Karpas-422 (cell line): ENCODE data around the gene ITGAD. TPM values are rescaled to one million over a fixed set of nuclear protein-coding genes. Genes with fewer than 3 reads are reported as not detected.

Experiments used
- DNase-seq: peaks from one replicate; pipeline ENCODE4 v3.0.0-alpha.2; 2015
- H2AFZ ChIP-seq: fragments of 200-600 bp; sonication (generic); 2 replicates; pipeline ENCODE4 v1.6.1; 2014; ENCODE audit warnings: antibody characterized with exemption, low read length, mixed read lengths
- H3K27ac ChIP-seq: fragments of 200-600 bp; sonication (generic); 2 replicates; pipeline ENCODE4 v1.5.1; 2014; ENCODE audit warnings: mild to moderate bottlenecking, low read length, moderate library complexity
- H3K27me3 ChIP-seq: fragments of 200-600 bp; sonication (generic); 2 replicates; pipeline ENCODE4 v1.6.1; 2014; ENCODE audit warnings: low read length, mixed read lengths
- H3K36me3 ChIP-seq: fragments of 200-600 bp; sonication (generic); 2 replicates; pipeline ENCODE4 v1.6.1; 2014; ENCODE audit warnings: low read length, mixed read lengths; ENCODE audit not compliant: insufficient read depth
- H3K4me1 ChIP-seq: fragments of 200-600 bp; sonication (generic); 2 replicates; pipeline ENCODE4 v1.6.1; 2014; ENCODE audit warnings: mild to moderate bottlenecking, low read length, mixed read lengths
- H3K4me2 ChIP-seq: fragments of 200-600 bp; sonication (generic); 2 replicates; pipeline ENCODE4 v1.6.1; 2014; ENCODE audit warnings: low read length, low read depth, mild to moderate bottlenecking; ENCODE audit not compliant: poor library complexity, severe bottlenecking
- H3K4me3 ChIP-seq: fragments of 200-600 bp; sonication (generic); 2 replicates; pipeline ENCODE4 v1.5.1; 2014; ENCODE audit warnings: mild to moderate bottlenecking, antibody characterized with exemption, low read length, mixed read lengths
- H3K79me2 ChIP-seq: fragments of 200-600 bp; sonication (generic); 2 replicates; pipeline ENCODE4 v1.6.1; 2014; ENCODE audit warnings: mild to moderate bottlenecking, low read length, mixed read lengths
- H3K9ac ChIP-seq: fragments of 200-600 bp; sonication (generic); 2 replicates; pipeline ENCODE4 v1.6.0; 2014; ENCODE audit warnings: low read length
- H3K9me2 ChIP-seq: fragments of 200-600 bp; sonication (generic), shearing (Covaris generic); replicated peaks from 2 replicates; pipeline ENCODE4 v1.6.0; 2014; ENCODE audit warnings: mild to moderate bottlenecking, low read length, moderate library complexity; ENCODE audit not compliant: insufficient read depth
- H3K9me3 ChIP-seq: fragments of 300-700, 200-600 bp; sonication (generic); 2 replicates; pipeline ENCODE4 v1.6.1; 2014; ENCODE audit warnings: low read length, mixed read lengths
- H4K20me1 ChIP-seq: fragments of 200-600 bp; sonication (generic); 2 replicates; pipeline ENCODE4 v1.6.1; 2014; ENCODE audit warnings: mild to moderate bottlenecking, antibody characterized with exemption, low read length, low read depth; ENCODE audit not compliant: insufficient read depth
- total RNA-seq: library from RNA; depleted of rRNA; stranded (reverse); fragments of >200 nt; shearing (Covaris generic); gene quantifications from 2 replicates; pipeline ENCODE4 v1.2.3, GENCODE V29; 2014; ENCODE audit warnings: low replicate concordance; rRNA removed

The ITGAD gene
- total RNA-seq, 1 experiment from 2014 or later, result not detected

DNA sequence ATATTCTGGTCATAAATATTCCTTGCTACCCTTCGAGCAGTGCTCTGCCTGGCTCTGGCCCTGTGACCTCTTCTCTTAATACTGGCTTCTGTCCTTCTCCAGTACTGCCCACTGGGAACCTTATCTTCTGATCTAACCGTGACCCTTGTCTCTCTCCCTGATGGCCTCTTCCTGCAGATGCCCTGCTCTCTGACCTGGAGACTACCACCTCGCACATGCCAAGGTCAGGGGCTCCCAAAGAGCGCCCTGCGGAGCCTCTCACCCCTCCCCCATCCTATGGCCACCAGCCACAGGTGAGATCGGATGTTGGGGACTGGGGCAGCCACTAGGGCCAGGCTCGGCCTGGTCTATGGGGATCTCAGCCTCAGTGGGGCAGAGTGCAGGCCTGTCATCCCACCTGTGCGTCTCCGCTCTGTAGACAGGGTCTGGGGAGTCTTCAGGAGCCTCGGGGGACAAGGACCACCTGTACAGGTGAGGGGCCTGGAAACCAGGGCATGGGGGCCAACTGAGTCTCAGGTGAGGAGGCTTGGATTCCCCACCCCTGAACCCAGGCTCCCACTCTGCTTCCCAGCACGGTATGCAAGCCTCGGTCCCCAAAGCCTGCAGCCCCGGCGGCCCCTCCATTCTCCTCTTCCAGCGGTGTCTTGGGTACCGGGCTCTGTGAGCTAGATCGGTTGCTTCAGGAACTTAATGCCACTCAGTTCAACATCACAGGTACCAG, 80.3 kb downstream of the ITGAD start:
- H3K27me3 ChIP-seq, result no peaks in the 10 kb centered on the region
- no peak for DNase-seq
- H3K4me3 ChIP-seq, result no peak overlapping the region
- H4K20me1 ChIP-seq, result no peaks in the 10 kb centered on the region
- no peaks in the 10 kb centered on the region for H3K9me3 ChIP-seq
- no peak overlapping the region for H3K27ac ChIP-seq
- no peaks in the 10 kb centered on the region for H3K36me3 ChIP-seq
- no peak overlapping the region for H2AFZ ChIP-seq
- no peaks in the 10 kb centered on the region for H3K4me1 ChIP-seq
- H3K9ac ChIP-seq, result no peak overlapping the region
- no peaks in the 10 kb centered on the region for H3K9me2 ChIP-seq
- H3K4me2 ChIP-seq, result no peak overlapping the region
- H3K79me2 ChIP-seq, result no peaks in the 10 kb centered on the region

DNA sequence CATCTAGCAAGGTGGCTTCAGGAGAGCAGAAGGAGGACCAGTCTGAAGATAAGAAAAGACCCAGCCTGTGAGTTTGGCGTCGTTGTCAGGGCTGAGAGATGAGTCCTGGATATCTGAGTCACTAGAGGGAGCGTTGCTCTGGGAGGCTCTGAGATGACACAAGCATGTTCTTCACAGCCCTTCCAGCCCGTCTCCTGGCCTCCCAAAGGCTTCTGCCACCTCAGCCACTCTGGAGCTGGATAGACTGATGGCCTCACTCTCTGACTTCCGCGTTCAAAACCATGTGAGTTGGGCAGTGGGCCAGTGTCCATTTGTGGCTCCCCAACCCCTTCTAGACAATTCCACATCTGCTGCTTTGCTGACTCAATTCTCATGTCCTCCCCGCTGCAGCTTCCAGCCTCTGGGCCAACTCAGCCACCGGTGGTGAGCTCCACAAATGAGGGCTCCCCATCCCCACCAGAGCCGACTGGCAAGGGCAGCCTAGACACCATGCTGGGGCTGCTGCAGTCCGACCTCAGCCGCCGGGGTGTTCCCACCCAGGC, 81.1 kb downstream of the ITGAD start:
- no peak overlapping the region for H3K9ac ChIP-seq
- no peaks in the 10 kb centered on the region for H3K79me2 ChIP-seq
- H3K9me2 ChIP-seq, result no peaks in the 10 kb centered on the region
- no peaks in the 10 kb centered on the region for H3K4me1 ChIP-seq
- H4K20me1 ChIP-seq, result no peaks in the 10 kb centered on the region
- H2AFZ ChIP-seq, result no peak overlapping the region
- H3K27me3 ChIP-seq, result no peaks in the 10 kb centered on the region
- no peak for DNase-seq
- no peak overlapping the region for H3K4me2 ChIP-seq
- H3K9me3 ChIP-seq, result no peaks in the 10 kb centered on the region
- H3K36me3 ChIP-seq, result no peaks in the 10 kb centered on the region
- no peak overlapping the region for H3K4me3 ChIP-seq
- no peak overlapping the region for H3K27ac ChIP-seq

DNA sequence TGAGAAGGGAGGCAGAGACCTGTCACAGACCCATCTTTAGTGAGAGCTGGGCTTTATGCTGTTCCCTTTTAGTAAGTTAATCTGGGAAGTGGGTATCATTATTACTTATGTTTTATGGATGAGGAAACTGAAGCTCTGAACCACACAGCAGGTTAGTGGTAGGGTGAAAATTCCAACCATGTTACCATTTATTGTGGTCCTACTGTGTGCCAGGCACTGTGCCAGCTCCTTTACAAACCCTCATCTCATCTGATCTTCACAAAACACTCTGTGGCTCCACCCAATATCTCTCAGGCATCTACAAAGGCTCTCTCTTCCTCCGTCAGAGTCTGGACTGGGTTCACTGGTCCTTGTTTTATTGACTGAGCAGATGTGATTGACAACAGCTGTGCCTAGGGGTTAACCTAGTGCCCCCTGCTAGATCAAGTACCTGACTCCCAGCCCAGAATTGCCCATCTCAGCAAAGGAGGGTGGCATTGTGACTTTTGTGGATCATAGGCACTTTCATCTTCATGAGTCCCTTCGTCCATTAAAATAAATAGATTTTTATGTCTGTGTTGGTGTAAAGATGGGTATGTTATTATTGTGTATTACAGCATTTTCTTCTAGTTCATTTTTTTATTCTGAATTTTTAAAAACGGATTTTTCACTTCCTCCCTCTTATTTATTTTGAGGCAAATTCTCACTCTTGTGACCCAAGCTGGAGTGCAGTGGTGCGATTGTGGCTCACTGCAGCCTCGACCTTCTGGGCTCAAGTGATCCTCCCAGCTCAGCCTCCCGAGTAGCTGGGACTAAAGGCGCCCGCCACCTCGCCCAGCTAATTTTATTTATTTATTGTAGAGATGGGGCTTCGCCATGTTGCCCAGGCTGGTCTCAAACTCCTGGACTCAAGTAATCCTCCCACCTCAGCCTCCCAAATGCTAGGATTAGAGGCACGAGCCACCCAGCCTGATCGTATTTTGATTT, 81.9 kb downstream of the ITGAD start:
- Histone ChIP-seq H3K4me3 (no peak overlapping the region), H4K20me1 (no peaks in the 10 kb centered on the region), H3K9me3 (no peaks in the 10 kb centered on the region), H3K9ac (no peak overlapping the region), H3K36me3 (no peaks in the 10 kb centered on the region), H3K4me1 (no peaks in the 10 kb centered on the region), H3K27me3 (no peaks in the 10 kb centered on the region), H3K4me2 (no peak overlapping the region), H3K9me2 (no peaks in the 10 kb centered on the region), H3K79me2 (no peaks in the 10 kb centered on the region), H3K27ac (no peak overlapping the region), H2AFZ (no peak overlapping the region)
- no peak for DNase-seq

DNA sequence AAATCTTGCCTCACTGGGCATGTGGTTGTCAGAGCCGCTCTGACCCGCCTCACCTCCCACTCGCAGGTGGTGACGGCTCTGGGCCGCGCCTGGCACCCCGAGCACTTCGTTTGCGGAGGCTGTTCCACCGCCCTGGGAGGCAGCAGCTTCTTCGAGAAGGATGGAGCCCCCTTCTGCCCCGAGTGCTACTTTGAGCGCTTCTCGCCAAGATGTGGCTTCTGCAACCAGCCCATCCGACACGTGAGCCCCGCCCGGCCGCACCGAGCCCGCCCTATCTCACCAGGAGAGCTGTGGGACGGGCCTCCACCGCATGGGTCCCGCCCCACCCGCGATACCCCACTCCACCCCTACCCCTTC, 82.8 kb downstream of the ITGAD start:
- H3K27ac ChIP-seq, result no peak overlapping the region
- no peaks in the 10 kb centered on the region for H3K27me3 ChIP-seq
- no peaks in the 10 kb centered on the region for H4K20me1 ChIP-seq
- no peak overlapping the region for H3K4me3 ChIP-seq
- H3K4me2 ChIP-seq, result no peak overlapping the region
- no peaks in the 10 kb centered on the region for H3K79me2 ChIP-seq
- no peak for DNase-seq
- no peak overlapping the region for H3K9ac ChIP-seq
- no peaks in the 10 kb centered on the region for H3K9me3 ChIP-seq
- no peaks in the 10 kb centered on the region for H3K9me2 ChIP-seq
- no peaks in the 10 kb centered on the region for H3K36me3 ChIP-seq
- no peak overlapping the region for H2AFZ ChIP-seq
- H3K4me1 ChIP-seq, result no peaks in the 10 kb centered on the region

Other genes starting within 250 kb of the ITGAD start
- not detected in 2 replicates for gene PRSS36, start 243.3 kb upstream of the ITGAD start, total RNA-seq
- gene FUS, start 213.2 kb upstream of the ITGAD start, total RNA-seq, result 51.4 and 61.7 TPM in 2 replicates
- 78.0 and 206 TPM in 2 replicates for gene PYCARD, start 190.6 kb upstream of the ITGAD start, total RNA-seq
- not detected in 2 replicates for gene TRIM72, start 179.2 kb upstream of the ITGAD start, total RNA-seq
- not detected in 2 replicates for gene PYDC1, start 176.2 kb upstream of the ITGAD start, total RNA-seq
- gene ITGAM, start 133.4 kb upstream of the ITGAD start, total RNA-seq, result not detected in 2 replicates
- gene ITGAX, start 38.2 kb upstream of the ITGAD start, total RNA-seq, result 0.52 TPM in 1 of 2 replicates, not detected in the other
- gene COX6A2, start 35.0 kb downstream of the ITGAD start, total RNA-seq, result not detected in 2 replicates
- not detected in 2 replicates for gene ZNF843, start 49.5 kb downstream of the ITGAD start, total RNA-seq
- gene ARMC5, start 66.2 kb downstream of the ITGAD start, total RNA-seq, result 1.5 and 2.3 TPM in 2 replicates
- not detected in 2 replicates for gene TGFB1I1, start 78.8 kb downstream of the ITGAD start, total RNA-seq
- gene SLC5A2, start 89.8 kb downstream of the ITGAD start, total RNA-seq, result not detected in 2 replicates
- 30.5 and 59.5 TPM in 2 replicates for gene RUSF1, start 115.1 kb downstream of the ITGAD start, total RNA-seq
- gene AHSP, start 134.6 kb downstream of the ITGAD start, total RNA-seq, result not detected in 2 replicates